Anterior cingulate cortex (tissue), 58 donors: ENCODE measurements around the gene EXOC2.

Experiments
- DNase-seq, 58 donors: peaks; one replicate each; lab custom pipeline; 2025; lab: John Stamatoyannopoulos, UW

Gene EXOC2

DNA sequence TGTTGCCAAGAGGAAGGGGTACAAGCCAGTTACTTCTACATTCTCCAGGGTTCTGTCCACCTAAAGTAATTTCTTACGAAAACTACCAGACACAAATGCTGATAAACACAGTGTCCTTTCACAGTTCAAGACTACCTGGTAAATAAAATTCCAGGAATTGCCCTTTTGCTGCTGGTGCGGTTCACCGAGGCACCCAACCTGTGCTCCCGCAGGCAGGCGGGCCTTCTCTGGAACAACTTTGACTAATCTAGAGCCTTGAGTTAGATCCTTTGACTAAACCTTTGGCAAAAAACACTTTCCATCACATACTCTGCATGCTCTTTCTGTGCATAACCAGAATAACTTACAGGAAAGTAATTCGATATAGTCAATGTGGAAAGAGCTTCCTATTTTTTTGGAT, 143.0 kb downstream of the EXOC2 start:
- no peak for DNase-seq

DNA sequence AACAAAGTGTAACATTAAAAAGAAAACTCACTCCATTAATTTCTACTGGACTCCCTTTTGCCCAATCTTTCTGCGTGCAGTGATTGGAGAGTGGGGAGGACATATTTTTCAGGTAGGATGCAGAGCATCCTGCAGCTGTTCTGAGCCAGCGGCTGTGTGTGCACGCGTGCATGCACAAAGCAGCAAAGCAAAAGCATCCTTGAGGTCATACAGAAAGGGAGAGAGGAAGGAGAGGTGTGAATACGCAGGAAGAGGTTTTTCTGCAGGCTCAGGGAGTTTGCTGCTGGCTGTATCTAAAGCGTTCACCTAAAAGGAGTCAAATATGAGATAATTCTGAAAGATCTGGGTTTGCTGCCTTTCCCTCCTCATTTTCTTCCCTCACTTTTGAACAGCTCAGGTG, 144.4 kb downstream of the EXOC2 start:
- DNase-seq, result no peak

GRCh38 chr6:548091-548490, 144.8 kb downstream of the EXOC2 start:
- DNase-seq, result no peak

DNA sequence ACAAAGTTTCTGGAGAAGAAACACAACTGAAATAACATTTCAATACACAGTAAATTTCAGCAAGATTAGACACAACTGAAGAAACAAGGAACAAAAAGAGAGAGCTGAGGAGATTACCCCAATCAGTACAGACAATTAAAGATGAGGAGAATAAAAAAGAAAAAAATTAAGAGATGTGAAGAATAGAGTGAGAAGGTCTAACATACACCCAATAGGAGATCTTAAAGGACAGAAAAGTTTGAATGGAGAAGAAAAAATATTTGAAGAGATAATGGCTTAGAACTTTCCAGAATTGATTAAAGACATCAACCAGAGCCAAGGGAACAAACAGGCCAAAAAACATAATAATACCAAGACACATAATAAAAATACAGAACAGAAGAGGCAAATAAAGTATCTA, 152.4 kb downstream of the EXOC2 start:
- no peak for DNase-seq

GRCh38 chr6:537114-537513, 155.8 kb downstream of the EXOC2 start:
- DNase-seq, result no peak

- DNase-seq, result peak in 1 of 58 donors; percentile 20
Measured at GRCh38 chr6:530425-530824, 162.5 kb downstream of the EXOC2 start.

DNA sequence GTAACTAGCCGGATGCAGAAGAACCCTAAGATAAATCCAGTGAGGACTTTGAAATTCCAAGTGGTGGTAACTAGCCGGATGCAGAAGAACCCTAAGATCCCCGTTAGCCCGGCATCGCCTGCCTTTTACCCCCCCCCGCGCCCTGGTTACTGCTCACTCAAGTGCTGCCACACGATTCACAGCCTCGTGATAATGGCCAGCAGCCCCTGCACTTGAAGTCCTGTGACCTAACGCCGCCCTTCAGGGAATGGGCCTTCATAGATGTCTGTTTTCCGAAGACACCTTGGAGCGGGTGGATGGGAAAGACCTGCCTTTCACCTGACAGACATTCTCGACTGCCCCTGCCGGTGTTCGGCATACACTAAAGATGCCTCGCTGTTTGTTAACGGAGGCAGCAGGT, 163.9 kb downstream of the EXOC2 start:
- no peak for DNase-seq

- no peak for DNase-seq
Measured at GRCh38 chr6:527989-528673, 164.8 kb downstream of the EXOC2 start.

GRCh38 chr6:524803-525202, 168.1 kb downstream of the EXOC2 start:
- DNase-seq, result peak in 6 of 58 donors; percentile 22 to 38 (median 30)

DNA sequence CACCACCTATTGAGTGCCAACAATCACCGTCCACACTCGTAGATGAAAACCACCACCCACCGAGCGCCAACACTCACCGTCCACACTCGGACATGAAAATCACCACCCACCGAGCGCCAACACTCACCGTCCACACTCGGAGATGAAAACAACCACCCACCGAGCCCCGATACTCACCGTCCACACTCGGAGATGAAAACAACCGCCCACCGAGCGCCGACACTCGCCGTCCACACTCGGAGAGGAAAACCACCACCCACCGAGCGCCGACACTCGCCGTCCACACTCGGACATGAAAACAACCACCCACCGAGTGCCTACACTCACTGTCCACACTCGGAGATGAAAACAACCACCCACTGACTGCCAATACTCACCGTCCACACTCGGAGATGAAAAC, 172.1 kb downstream of the EXOC2 start:
- no peak for DNase-seq

GRCh38 chr6:518218-518617, 174.7 kb downstream of the EXOC2 start:
- DNase-seq, result no peak

DNA sequence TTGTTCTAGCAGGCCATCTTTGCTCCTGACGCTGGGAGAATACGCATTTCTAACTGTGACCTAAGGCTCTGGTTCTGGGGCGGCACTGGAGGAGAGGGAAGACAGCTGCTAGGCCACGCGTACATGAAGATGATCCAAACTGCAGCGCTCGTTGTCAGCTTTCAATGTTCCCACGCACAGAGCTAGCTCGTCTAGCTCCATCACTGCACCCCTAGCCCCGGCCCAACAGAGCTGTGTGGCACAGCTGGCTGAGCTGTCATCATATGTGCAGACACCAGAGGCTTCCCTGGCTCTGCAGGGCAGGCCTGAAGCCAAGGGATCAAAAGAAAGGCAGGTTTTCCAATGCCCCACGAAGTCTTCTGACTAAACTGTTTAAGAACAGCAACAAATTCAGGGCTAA, 176.7 kb downstream of the EXOC2 start:
- no peak for DNase-seq

DNA sequence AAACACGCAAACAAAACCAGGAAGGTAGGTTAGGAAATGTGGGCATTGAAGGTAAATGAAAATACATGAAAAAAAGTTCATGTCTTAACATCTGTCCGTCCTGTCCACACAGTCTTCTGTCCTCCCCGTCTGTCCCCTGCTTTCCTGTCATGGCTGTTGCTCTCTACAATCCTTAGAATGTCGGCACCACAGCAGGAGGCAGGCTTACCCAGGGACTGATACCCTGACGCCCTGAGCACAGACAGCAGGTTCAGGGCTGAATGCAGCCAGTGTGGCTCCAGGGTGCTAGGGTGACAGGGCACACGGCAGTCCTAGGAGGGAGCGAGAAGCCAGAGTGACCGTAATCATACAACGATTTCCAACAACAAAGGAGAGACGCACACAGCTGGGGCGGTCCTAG, 177.7 kb downstream of the EXOC2 start:
- DNase-seq, result no peak

GRCh38 chr6:514396-514978, 178.5 kb downstream of the EXOC2 start:
- no peak for DNase-seq

DNA sequence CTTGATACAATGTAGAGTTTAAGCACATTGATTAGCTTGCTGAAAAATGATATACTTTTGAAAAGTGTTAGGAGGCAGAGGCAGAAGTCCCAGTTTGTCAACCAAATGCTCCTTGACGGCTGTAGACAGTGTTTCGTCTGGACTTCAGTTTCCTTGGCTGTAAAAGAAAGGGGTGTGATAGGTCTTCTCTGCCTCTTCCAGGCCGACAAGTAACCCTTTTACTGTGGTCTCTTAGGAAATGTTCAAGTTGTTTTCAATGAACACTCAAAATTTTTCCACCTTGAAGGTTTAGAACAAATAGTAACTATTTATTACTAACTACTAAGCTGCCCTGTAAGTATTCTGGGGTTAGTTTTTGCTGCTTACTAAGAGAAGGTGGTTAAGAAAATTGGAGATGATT, 179.0 kb downstream of the EXOC2 start:
- DNase-seq, result no peak

GRCh38 chr6:513058-513457, 179.9 kb downstream of the EXOC2 start:
- DNase-seq, result no peak

DNA sequence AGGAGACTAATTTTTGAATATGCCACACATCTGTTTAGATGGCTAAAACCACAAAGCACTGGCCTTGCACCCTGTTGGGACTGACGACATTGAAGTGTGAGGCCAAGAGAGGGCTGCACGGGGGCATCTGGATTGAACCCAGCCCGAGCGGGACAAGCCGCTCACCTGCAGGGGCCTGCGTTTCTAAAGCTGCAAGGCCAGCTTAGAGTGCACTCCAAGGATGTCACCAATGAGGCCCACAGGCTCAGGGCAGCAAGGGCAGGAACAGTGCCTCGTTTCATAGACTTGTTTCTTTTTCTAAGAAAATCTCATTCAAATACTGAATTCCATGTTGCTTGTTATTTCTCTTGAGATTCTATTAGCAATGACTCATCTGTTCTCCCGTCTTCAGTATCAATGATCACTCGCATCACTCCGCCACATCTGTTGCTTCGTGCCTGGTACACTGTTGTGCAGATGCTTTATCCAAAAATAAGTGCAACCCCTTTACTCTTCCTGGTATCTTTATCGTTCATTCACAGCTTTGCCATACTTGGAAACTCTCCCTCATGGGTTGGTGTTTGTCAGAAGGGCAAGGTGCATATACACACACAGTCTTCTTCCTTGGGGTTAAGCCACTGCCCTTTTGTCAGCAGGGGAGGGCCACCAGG, 181.3 kb downstream of the EXOC2 start:
- DNase-seq, result no peak

- DNase-seq, result no peak
Measured at GRCh38 chr6:509676-510075, 183.3 kb downstream of the EXOC2 start.

DNA sequence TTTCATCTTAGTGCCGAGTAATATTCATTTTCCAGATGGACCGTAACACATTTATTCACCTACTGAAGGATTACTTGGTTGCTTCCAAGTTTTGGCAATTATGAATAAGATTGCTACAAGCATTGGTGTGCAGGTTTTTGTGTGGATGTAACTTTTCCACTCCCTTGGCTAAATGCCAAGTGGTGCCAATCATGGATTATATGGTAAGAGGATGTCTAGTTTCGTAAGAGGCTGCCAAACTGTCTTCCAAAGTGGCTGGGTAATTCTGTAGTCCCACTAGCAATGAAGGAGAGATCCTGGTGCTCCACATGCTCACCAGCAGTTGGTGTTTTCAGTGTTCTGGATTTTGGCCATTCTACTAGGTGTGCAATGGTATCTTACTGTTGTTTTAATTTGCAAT, 184.3 kb downstream of the EXOC2 start:
- DNase-seq, result no peak

- DNase-seq, result no peak
Measured at GRCh38 chr6:508006-508405, 184.9 kb downstream of the EXOC2 start.

DNA sequence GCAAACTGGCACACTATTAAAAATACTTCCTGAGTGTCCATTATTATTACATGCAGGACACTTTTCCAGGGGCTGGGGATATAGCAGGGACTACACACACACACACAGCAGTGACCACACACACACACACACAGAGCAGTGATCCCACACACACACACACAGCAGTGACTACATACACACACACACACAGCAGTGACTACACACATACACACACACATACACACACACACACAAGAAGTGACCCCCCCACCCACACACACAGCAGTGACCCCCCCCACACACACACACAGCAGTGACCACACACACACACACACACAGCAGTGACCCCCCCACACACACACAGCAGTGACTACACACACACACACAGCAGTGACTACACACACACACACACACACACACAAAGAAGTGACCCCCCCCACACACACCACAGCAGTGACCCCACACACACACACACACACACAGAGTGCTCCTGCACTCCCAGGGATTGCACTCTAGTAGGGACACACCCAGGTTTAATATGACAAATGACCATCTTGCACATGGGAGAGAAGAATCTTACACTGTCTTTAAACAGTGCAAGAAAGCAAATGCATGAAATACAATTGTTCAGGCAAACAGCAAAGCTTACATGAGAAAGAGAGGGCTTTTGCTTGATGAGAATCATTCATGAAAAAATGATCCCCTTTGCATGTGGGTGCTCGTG, 185.9 kb downstream of the EXOC2 start:
- no peak for DNase-seq

- no peak for DNase-seq
Measured at GRCh38 chr6:506508-506907, 186.4 kb downstream of the EXOC2 start.
